KMS-11 (cell line): ENCODE data around the gene CACNG4.

ENCODE experiments used
- H2AFZ ChIP-seq: fragments of 200-600 bp; sonication (generic); 2 replicates; pipeline ENCODE4 v1.6.1; 2016; ENCODE audit warnings: antibody characterized with exemption, mixed run types, low read depth
- H3K27ac ChIP-seq: fragments of 200-600 bp; sonication (generic); 2 replicates; pipeline ENCODE4 v1.6.1; 2016; ENCODE audit warnings: mild to moderate bottlenecking, mixed run types
- H3K27me3 ChIP-seq: fragments of 200-600 bp; sonication (generic); 2 replicates; pipeline ENCODE4 v1.6.1; 2017; ENCODE audit warnings: mild to moderate bottlenecking, low read depth, mixed run types, moderate library complexity; ENCODE audit not compliant: insufficient read depth
- H3K36me3 ChIP-seq: fragments of 200-600 bp; sonication (generic); 2 replicates; pipeline ENCODE4 v1.6.1; 2017; ENCODE audit warnings: mild to moderate bottlenecking, mixed run types; ENCODE audit not compliant: insufficient read depth
- H3K4me1 ChIP-seq: fragments of 200-600 bp; sonication (generic); 2 replicates; pipeline ENCODE4 v1.6.1; 2016; ENCODE audit warnings: mild to moderate bottlenecking, low read depth, mixed run types; ENCODE audit not compliant: poor library complexity, severe bottlenecking
- H3K4me2 ChIP-seq: fragments of 200-600 bp; sonication (generic); 2 replicates; pipeline ENCODE4 v1.7.0; 2016; ENCODE audit warnings: mild to moderate bottlenecking, mixed run types
- H3K4me3 ChIP-seq: fragments of 200-600 bp; sonication (generic); IDR thresholded peaks from 2 replicates; pipeline ENCODE4 v1.6.1; 2017; ENCODE audit warnings: low read depth, low read length, mixed read lengths; ENCODE audit not compliant: insufficient read depth
- H3K79me2 ChIP-seq: fragments of 200-600 bp; sonication (generic); 2 replicates; pipeline ENCODE4 v1.6.1; 2016; ENCODE audit warnings: low read depth, mixed run types; ENCODE audit not compliant: insufficient read depth
- H3K9ac ChIP-seq: fragments of 200-600 bp; sonication (generic); 2 replicates; pipeline ENCODE4 v1.6.1; 2016; ENCODE audit warnings: mild to moderate bottlenecking, mixed run types
- H4K20me1 ChIP-seq: fragments of 200-600 bp; sonication (generic); 2 replicates; pipeline ENCODE4 v1.6.1; 2016; ENCODE audit warnings: mild to moderate bottlenecking, mixed run types; ENCODE audit not compliant: insufficient read depth
- TF ChIP-seq, protein P1 (sequence below): fragments of 200-600 bp; sonication (generic); conservative IDR thresholded peaks from 2 replicates; pipeline ENCODE4 v1.6.1; 2017; ENCODE audit warnings: low read depth, mild to moderate bottlenecking, antibody characterized with exemption, low read length, moderate library complexity, mixed read lengths

CACNG4 gene

DNA sequence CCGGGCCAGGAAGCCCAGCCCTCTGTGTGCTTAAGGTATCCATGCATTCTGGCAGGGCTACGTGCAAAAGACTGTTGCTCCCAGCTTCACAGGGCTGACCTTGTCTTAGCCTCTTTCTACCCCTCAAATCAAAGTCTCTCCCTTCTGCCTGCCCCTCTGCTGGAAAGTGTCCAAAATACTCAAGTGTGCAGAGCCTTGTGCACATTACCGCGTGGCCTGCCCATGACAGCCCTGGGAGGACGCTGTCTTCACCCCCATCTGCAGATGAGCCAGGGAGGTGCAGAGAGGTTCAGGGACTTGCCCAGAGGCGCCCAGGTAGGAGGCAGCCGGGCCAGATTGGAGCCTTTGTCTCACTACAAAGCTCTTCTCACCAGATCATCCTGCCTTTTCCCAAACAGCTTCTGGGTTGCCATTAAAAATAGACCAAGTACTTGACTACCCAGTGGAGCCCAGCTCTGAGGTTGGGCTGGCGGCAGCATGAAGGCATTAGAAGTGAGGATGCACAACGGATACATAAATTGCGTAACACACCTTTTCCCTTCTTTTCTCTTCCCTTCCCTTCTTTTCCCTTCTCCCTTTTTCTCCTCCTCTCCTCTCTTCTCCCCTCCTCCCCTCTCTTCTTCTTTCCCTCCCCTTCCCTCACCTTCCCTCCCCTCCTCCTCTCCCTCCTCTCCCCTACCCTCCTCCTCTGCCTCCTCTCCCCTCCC is 3.5 kb downstream of the CACNG4 start:
- Histone ChIP-seq H3K79me2 (no peaks in the 10 kb centered on the region), H3K4me2 (no peak overlapping the region), H3K4me3 (no peak overlapping the region), H3K4me1 (no peaks in the 10 kb centered on the region), H3K36me3 (no peaks in the 10 kb centered on the region), H3K27ac (no peak overlapping the region), H4K20me1 (no peaks in the 10 kb centered on the region), H2AFZ (no peak overlapping the region), H3K9ac (no peak overlapping the region), H3K27me3 (no peaks in the 10 kb centered on the region; the same call in 1 of the 2 replicates)
- TF ChIP-seq, protein P1, sequence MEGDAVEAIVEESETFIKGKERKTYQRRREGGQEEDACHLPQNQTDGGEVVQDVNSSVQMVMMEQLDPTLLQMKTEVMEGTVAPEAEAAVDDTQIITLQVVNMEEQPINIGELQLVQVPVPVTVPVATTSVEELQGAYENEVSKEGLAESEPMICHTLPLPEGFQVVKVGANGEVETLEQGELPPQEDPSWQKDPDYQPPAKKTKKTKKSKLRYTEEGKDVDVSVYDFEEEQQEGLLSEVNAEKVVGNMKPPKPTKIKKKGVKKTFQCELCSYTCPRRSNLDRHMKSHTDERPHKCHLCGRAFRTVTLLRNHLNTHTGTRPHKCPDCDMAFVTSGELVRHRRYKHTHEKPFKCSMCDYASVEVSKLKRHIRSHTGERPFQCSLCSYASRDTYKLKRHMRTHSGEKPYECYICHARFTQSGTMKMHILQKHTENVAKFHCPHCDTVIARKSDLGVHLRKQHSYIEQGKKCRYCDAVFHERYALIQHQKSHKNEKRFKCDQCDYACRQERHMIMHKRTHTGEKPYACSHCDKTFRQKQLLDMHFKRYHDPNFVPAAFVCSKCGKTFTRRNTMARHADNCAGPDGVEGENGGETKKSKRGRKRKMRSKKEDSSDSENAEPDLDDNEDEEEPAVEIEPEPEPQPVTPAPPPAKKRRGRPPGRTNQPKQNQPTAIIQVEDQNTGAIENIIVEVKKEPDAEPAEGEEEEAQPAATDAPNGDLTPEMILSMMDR, result no peak

DNA sequence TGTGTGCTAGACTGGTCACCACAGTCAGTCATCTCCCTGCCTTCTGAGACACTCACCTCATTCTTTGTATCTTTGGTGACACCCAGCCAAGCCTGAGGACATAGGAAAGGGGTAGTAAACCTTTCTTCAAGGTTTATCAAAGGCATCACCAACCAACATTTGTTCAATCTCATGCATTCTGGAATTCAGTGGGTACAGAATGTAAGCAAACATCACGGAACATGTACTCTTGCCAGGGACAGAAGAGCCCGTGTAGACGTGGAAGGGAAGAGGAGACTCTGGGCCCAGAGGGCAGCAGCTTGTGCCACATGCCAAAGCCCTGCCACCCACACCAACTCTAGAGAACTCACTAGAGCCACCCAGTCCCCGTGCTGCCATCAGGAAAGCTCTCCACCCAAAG is 4.4 kb downstream of the CACNG4 start:
- no peaks in the 10 kb centered on the region for H3K4me1 ChIP-seq
- no peaks in the 10 kb centered on the region for H3K79me2 ChIP-seq
- no peaks in the 10 kb centered on the region; the same call in 1 of the 2 replicates for H3K27me3 ChIP-seq
- no peak overlapping the region for H3K9ac ChIP-seq
- no peak overlapping the region for H3K27ac ChIP-seq
- TF ChIP-seq, protein P1, result no peak
- no peak overlapping the region for H2AFZ ChIP-seq
- no peaks in the 10 kb centered on the region for H3K36me3 ChIP-seq
- no peak overlapping the region for H3K4me3 ChIP-seq
- no peak overlapping the region for H3K4me2 ChIP-seq
- no peaks in the 10 kb centered on the region for H4K20me1 ChIP-seq

DNA sequence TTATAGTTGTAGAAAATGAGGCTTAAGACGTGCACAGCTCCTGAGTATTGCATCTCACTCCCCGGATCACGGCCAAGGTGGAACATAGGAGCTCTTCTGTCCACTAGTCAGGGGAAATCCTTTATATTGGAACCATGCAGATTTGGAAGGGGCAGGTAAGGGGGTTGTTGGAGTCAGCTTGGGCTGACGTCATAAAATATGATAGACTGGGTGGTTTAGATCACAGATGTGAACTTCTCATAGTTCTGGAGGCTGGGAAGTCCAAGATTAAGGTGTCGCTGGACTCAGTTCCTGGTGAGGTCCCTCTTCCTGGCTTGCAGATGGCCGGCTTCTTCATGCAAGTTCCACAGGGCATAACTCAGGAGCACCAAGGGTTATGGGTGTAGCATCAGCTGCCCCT is 5.6 kb downstream of the CACNG4 start:
- no peaks in the 10 kb centered on the region for H3K36me3 ChIP-seq
- H3K9ac ChIP-seq, result no peak overlapping the region
- H3K4me2 ChIP-seq, result no peak overlapping the region
- H3K79me2 ChIP-seq, result no peaks in the 10 kb centered on the region
- TF ChIP-seq, protein P1, result no peak
- no peaks in the 10 kb centered on the region for H4K20me1 ChIP-seq
- H3K27ac ChIP-seq, result no peak overlapping the region
- H3K27me3 ChIP-seq, result no peaks in the 10 kb centered on the region; the same call in 1 of the 2 replicates
- H3K4me3 ChIP-seq, result no peak overlapping the region
- H2AFZ ChIP-seq, result no peak overlapping the region
- H3K4me1 ChIP-seq, result no peaks in the 10 kb centered on the region

DNA sequence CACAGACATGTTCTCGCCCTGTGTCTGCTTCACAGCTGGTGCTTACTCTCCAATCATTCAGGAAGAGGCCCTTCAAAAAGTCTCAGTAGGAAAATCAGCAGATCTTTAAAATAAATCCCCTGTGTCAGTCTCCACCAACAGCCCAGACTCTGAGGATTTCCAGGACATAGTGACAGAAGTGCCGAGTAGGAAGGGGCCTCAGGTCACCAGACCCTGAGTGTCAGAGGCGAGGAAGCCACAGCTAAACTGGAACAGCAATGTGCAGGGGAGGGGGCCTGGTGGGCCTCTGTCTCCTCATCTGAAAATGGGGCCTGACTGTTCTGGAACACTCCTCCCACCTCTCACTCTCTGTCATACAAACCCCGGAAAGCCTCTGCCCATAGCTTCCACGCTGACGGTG is 6.3 kb downstream of the CACNG4 start:
- Histone ChIP-seq H2AFZ (no peak overlapping the region), H3K9ac (no peak overlapping the region), H3K4me2 (no peak overlapping the region), H3K36me3 (no peaks in the 10 kb centered on the region), H3K27ac (no peak overlapping the region), H3K27me3 (no peaks in the 10 kb centered on the region; the same call in 1 of the 2 replicates), H3K4me3 (no peak overlapping the region), H4K20me1 (no peaks in the 10 kb centered on the region), H3K4me1 (no peaks in the 10 kb centered on the region), H3K79me2 (no peaks in the 10 kb centered on the region)
- TF ChIP-seq, protein P1, result no peak
